PC-9 (cell line): Measurements from ENCODE around the gene PIGR.

Source experiments
- EZH2 ChIP-seq: fragments of 200-600 bp; sonication (generic); IDR thresholded peaks from 2 replicates; pipeline ENCODE4 v1.8.0; 2017; ENCODE audit warnings: antibody characterized with exemption, low read depth
- TF ChIP-seq, protein P1 (sequence below): fragments of 200-600 bp; sonication (generic); conservative IDR thresholded peaks from 2 replicates; pipeline ENCODE4 v1.6.1; 2017; ENCODE audit warnings: mixed run types, antibody characterized with exemption, mild to moderate bottlenecking, moderate library complexity

DNA sequence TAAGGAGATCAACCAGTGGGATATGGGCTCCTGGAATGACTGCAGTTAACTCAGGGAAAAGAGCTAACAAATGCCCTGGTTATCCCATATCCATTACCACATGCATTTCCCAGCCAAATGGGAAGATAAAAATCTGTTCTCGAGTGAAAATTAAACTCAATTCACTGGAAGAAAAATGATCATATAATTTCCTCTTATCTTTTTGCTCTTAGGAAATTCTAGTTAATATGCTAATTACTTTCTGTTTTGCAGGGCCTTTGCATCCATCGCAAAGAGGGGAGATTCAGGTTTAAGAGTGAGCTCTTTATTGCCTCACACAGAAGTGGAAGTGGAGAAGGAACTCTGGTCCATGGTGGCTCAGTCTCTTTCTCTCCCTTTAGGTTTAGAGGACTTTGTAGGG lies 52.9 kb downstream of the PIGR start:
- TF ChIP-seq, protein P1, sequence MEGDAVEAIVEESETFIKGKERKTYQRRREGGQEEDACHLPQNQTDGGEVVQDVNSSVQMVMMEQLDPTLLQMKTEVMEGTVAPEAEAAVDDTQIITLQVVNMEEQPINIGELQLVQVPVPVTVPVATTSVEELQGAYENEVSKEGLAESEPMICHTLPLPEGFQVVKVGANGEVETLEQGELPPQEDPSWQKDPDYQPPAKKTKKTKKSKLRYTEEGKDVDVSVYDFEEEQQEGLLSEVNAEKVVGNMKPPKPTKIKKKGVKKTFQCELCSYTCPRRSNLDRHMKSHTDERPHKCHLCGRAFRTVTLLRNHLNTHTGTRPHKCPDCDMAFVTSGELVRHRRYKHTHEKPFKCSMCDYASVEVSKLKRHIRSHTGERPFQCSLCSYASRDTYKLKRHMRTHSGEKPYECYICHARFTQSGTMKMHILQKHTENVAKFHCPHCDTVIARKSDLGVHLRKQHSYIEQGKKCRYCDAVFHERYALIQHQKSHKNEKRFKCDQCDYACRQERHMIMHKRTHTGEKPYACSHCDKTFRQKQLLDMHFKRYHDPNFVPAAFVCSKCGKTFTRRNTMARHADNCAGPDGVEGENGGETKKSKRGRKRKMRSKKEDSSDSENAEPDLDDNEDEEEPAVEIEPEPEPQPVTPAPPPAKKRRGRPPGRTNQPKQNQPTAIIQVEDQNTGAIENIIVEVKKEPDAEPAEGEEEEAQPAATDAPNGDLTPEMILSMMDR: no peak
- no peak for TF ChIP-seq EZH2
